GM19025 (cell line): Measurements from ENCODE around the gene TMEM223.
A peak's percentile ranks its signal among the peaks of the same experiment; 100 is the strongest.
"Not testable (repeated sequence)": the region's sequence is repeated elsewhere in the genome, so short reads cannot be mapped to it uniquely, and the experiment has no call there.

ENCODE experiments used
- ATAC-seq: cut with Tn5 transposase; IDR thresholded peaks from one replicate; pipeline ENCODE4 v1.9.1; 2021; ENCODE audit warnings: mild to moderate bottlenecking, low read depth, moderate library complexity; ENCODE audit not compliant: unreplicated experiment

Gene TMEM223

GRCh38 chr11:62791501-62792201 is at the start of gene TMEM223:
Gene TMEM223, minus strand, starts transcription at chr11:62792006. Its CDS starts 12 bp downstream, at chr11:62791994.
- ATAC-seq: peak; percentile 59

- peak; percentile 1 for ATAC-seq
Observed at GRCh38 chr11:62840721-62841360, 49.0 kb upstream of the TMEM223 start.

- ATAC-seq: peak; percentile 40
Observed at GRCh38 chr11:62839050-62839945, 47.5 kb upstream of the TMEM223 start, which contains the start of gene WDR74. Gene WDR74, minus strand, starts transcription at chr11:62839590. Its CDS starts 20 bp downstream, at chr11:62839570.

- no peak for ATAC-seq
Observed at GRCh38 chr11:62835336-62835735, 43.5 kb upstream of the TMEM223 start.

GRCh38 chr11:62832336-62833234 is 40.8 kb upstream of the TMEM223 start, which contains the start of gene TEX54:
Gene TEX54, minus strand, starts transcription at chr11:62832841.
- peak; percentile 2 for ATAC-seq

- ATAC-seq: peak; percentile 87
Observed at GRCh38 chr11:62831520-62832335, 39.9 kb upstream of the TMEM223 start, which contains the start of gene STX5. Gene STX5, minus strand, starts transcription at chr11:62832051. Its CDS starts 808 bp downstream, at chr11:62831243.

- no peak for ATAC-seq
Observed at GRCh38 chr11:62830904-62831519, 39.2 kb upstream of the TMEM223 start.

- not testable (repeated sequence) for ATAC-seq
Observed at GRCh38 chr11:62828130-62828529, 36.3 kb upstream of the TMEM223 start.

- no peak for ATAC-seq
Observed at GRCh38 chr11:62823677-62824076, 31.9 kb upstream of the TMEM223 start.

GRCh38 chr11:62817129-62817528 is 25.3 kb upstream of the TMEM223 start:
- no peak for ATAC-seq

GRCh38 chr11:62816557-62816956 is 24.8 kb upstream of the TMEM223 start:
- no peak for ATAC-seq

GRCh38 chr11:62811659-62812058 is 19.9 kb upstream of the TMEM223 start:
- no peak for ATAC-seq

GRCh38 chr11:62810748-62811147 is 18.9 kb upstream of the TMEM223 start:
- no peak for ATAC-seq

- ATAC-seq: no peak
Observed at GRCh38 chr11:62806611-62807121, 14.9 kb upstream of the TMEM223 start.

GRCh38 chr11:62805961-62806441 is 14.2 kb upstream of the TMEM223 start:
- ATAC-seq: no peak

- ATAC-seq: peak; percentile 78
Observed at GRCh38 chr11:62805076-62805892, 13.5 kb upstream of the TMEM223 start, which contains the start of gene NXF1. Gene NXF1, minus strand, starts transcription at chr11:62805440. Its CDS starts 84 bp downstream, at chr11:62805356.
